SU-DHL-6 (cell line): ENCODE results near the gene SYPL1.

Source experiments
- EZH2phosphoT487 ChIP-seq: fragments of 200-600 bp; sonication (generic), shearing (Covaris generic); conservative IDR thresholded peaks from 2 replicates; pipeline ENCODE4 v1.6.1; 2018; ENCODE audit warnings: mild to moderate bottlenecking, antibody characterized with exemption, low read length, moderate library complexity, mixed read lengths
- TF ChIP-seq, protein P1 (sequence below): fragments of 200-600 bp; sonication (generic); IDR thresholded peaks from one replicate; pipeline ENCODE4 v1.5.1; 2017; ENCODE audit warnings: antibody characterized with exemption, mild to moderate bottlenecking, low read length, moderate library complexity; ENCODE audit not compliant: insufficient read depth, poor library complexity, severe bottlenecking

DNA sequence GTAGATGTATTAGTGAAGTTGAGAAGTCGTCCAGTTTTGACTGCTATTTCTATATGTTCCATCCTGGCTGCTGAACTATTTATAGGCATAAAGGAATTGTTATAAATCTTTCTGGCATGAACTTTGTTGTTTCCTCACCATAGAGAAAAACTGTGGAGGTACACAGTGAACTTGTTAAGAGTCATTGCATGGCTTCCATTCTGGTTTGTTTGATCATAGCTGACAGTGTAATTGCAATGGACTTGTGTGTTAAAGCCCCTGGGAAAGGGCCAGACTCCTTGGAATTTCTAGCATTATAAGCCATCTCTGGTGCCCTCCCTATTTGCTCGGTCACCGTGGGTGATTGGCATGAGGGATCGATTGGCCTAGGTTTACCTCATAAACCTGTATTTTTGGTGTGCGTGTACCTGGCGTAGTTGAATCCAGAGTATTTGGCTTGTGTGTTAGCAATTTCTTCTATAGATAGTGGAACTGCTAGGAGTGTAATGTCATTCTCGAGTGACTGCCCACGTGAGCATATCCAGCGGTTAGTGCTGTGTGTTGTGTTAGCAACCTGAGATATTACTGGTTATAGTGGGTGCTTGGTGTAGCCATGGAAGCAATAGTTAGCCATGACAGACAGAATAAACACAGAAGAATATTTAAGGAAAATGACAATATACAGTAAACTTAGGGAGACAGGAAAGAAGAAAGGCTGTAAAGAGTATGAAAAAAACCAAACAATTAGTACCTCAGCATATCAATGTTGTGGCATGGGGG is 5.9 kb upstream of the SYPL1 start:
- TF ChIP-seq, protein P1, sequence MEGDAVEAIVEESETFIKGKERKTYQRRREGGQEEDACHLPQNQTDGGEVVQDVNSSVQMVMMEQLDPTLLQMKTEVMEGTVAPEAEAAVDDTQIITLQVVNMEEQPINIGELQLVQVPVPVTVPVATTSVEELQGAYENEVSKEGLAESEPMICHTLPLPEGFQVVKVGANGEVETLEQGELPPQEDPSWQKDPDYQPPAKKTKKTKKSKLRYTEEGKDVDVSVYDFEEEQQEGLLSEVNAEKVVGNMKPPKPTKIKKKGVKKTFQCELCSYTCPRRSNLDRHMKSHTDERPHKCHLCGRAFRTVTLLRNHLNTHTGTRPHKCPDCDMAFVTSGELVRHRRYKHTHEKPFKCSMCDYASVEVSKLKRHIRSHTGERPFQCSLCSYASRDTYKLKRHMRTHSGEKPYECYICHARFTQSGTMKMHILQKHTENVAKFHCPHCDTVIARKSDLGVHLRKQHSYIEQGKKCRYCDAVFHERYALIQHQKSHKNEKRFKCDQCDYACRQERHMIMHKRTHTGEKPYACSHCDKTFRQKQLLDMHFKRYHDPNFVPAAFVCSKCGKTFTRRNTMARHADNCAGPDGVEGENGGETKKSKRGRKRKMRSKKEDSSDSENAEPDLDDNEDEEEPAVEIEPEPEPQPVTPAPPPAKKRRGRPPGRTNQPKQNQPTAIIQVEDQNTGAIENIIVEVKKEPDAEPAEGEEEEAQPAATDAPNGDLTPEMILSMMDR: no peak
- TF ChIP-seq EZH2phosphoT487: no peak
